Activated naive CD8-positive, alpha-beta T cell (primary cell): ENCODE measurements around the gene GPR37.

Source experiments
- H3K27ac Mint-ChIP-seq: one replicate; pipeline ENCODE4 v1.8.0; 2021; ENCODE audit warnings: mixed read lengths
- H3K27me3 Mint-ChIP-seq: one replicate; pipeline ENCODE4 v1.8.0; 2021; ENCODE audit warnings: mixed read lengths
- H3K36me3 Mint-ChIP-seq: one replicate; pipeline ENCODE4 v1.8.0; 2021; ENCODE audit warnings: mixed read lengths
- H3K4me1 Mint-ChIP-seq: one replicate; pipeline ENCODE4 v1.8.0; 2021; ENCODE audit warnings: low read depth, mixed read lengths
- H3K4me3 Mint-ChIP-seq: one replicate; pipeline ENCODE4 v1.8.0; 2021; ENCODE audit warnings: mild to moderate bottlenecking, mixed read lengths
- H3K9me3 Mint-ChIP-seq: one replicate; pipeline ENCODE4 v1.8.0; 2021; ENCODE audit warnings: low read depth, mixed read lengths

Gene GPR37

GRCh38 chr7:124723012-124723411 lies 42.6 kb downstream of the GPR37 start:
- no peaks in the 10 kb centered on the region for H3K9me3 Mint-ChIP-seq
- no peaks in the 10 kb centered on the region for H3K27me3 Mint-ChIP-seq
- H3K27ac Mint-ChIP-seq = no peak overlapping the region
- H3K4me1 Mint-ChIP-seq = no peaks in the 10 kb centered on the region
- no peaks in the 10 kb centered on the region for H3K36me3 Mint-ChIP-seq
- H3K4me3 Mint-ChIP-seq = no peak overlapping the region

- Mint-ChIP-seq H3K9me3 (no peaks in the 10 kb centered on the region), H3K36me3 (no peaks in the 10 kb centered on the region), H3K4me3 (no peak overlapping the region), H3K4me1 (no peaks in the 10 kb centered on the region), H3K27me3 (no peaks in the 10 kb centered on the region), H3K27ac (no peak overlapping the region)
These were observed 43.3 kb downstream of the GPR37 start for GRCh38 chr7:124722292-124722691.

- H3K4me1 Mint-ChIP-seq = no peaks in the 10 kb centered on the region
- H3K9me3 Mint-ChIP-seq = no peaks in the 10 kb centered on the region
- H3K27me3 Mint-ChIP-seq = peaks cover 1% of the 10 kb centered on the region
- H3K27ac Mint-ChIP-seq = no peak overlapping the region
- no peaks in the 10 kb centered on the region for H3K36me3 Mint-ChIP-seq
- no peak overlapping the region for H3K4me3 Mint-ChIP-seq
These were observed 45.4 kb downstream of the GPR37 start for GRCh38 chr7:124720195-124720594.

- no peak overlapping the region for H3K4me3 Mint-ChIP-seq
- no peaks in the 10 kb centered on the region for H3K4me1 Mint-ChIP-seq
- H3K27me3 Mint-ChIP-seq = peaks cover 1% of the 10 kb centered on the region
- H3K36me3 Mint-ChIP-seq = no peaks in the 10 kb centered on the region
- H3K27ac Mint-ChIP-seq = no peak overlapping the region
- H3K9me3 Mint-ChIP-seq = no peaks in the 10 kb centered on the region
These were observed 47.4 kb downstream of the GPR37 start for GRCh38 chr7:124718032-124718766.

GRCh38 chr7:124716894-124717293 lies 48.7 kb downstream of the GPR37 start:
- Mint-ChIP-seq H3K4me1 (no peaks in the 10 kb centered on the region), H3K9me3 (no peaks in the 10 kb centered on the region), H3K36me3 (no peaks in the 10 kb centered on the region), H3K4me3 (no peak overlapping the region), H3K27me3 (peaks cover 1% of the 10 kb centered on the region), H3K27ac (no peak overlapping the region)

- H3K27me3 Mint-ChIP-seq = peaks cover 1% of the 10 kb centered on the region
- peaks cover 7% of the 10 kb centered on the region for H3K9me3 Mint-ChIP-seq
- H3K27ac Mint-ChIP-seq = no peak overlapping the region
- peaks cover 3% of the 10 kb centered on the region for H3K36me3 Mint-ChIP-seq
- no peak overlapping the region for H3K4me3 Mint-ChIP-seq
- H3K4me1 Mint-ChIP-seq = no peaks in the 10 kb centered on the region
These were observed 52.5 kb downstream of the GPR37 start for GRCh38 chr7:124713086-124713485.

- peaks cover 3% of the 10 kb centered on the region for H3K36me3 Mint-ChIP-seq
- H3K4me1 Mint-ChIP-seq = no peaks in the 10 kb centered on the region
- H3K9me3 Mint-ChIP-seq = peaks cover 16% of the 10 kb centered on the region
- peaks cover 1% of the 10 kb centered on the region for H3K27me3 Mint-ChIP-seq
- H3K4me3 Mint-ChIP-seq = no peak overlapping the region
- no peak overlapping the region for H3K27ac Mint-ChIP-seq
These were observed 53.6 kb downstream of the GPR37 start for GRCh38 chr7:124712017-124712416.

GRCh38 chr7:124702385-124702784 lies 63.2 kb downstream of the GPR37 start:
- Mint-ChIP-seq H3K27ac (no peak overlapping the region), H3K27me3 (no peaks in the 10 kb centered on the region), H3K36me3 (no peaks in the 10 kb centered on the region), H3K4me3 (no peak overlapping the region), H3K9me3 (peaks cover 12% of the 10 kb centered on the region), H3K4me1 (no peaks in the 10 kb centered on the region)

GRCh38 chr7:124701955-124702354 lies 63.6 kb downstream of the GPR37 start:
- peaks cover 8% of the 10 kb centered on the region for H3K9me3 Mint-ChIP-seq
- H3K27ac Mint-ChIP-seq = no peak overlapping the region
- H3K36me3 Mint-ChIP-seq = no peaks in the 10 kb centered on the region
- no peak overlapping the region for H3K4me3 Mint-ChIP-seq
- H3K27me3 Mint-ChIP-seq = no peaks in the 10 kb centered on the region
- H3K4me1 Mint-ChIP-seq = no peaks in the 10 kb centered on the region

GRCh38 chr7:124700655-124701054 lies 64.9 kb downstream of the GPR37 start:
- no peaks in the 10 kb centered on the region for H3K4me1 Mint-ChIP-seq
- H3K4me3 Mint-ChIP-seq = no peak overlapping the region
- H3K27ac Mint-ChIP-seq = no peak overlapping the region
- no peaks in the 10 kb centered on the region for H3K36me3 Mint-ChIP-seq
- no peaks in the 10 kb centered on the region for H3K27me3 Mint-ChIP-seq
- H3K9me3 Mint-ChIP-seq = peaks cover 7% of the 10 kb centered on the region

- Mint-ChIP-seq H3K9me3 (peaks cover 6% of the 10 kb centered on the region), H3K4me3 (no peak overlapping the region), H3K4me1 (no peaks in the 10 kb centered on the region), H3K27ac (no peak overlapping the region), H3K27me3 (no peaks in the 10 kb centered on the region), H3K36me3 (no peaks in the 10 kb centered on the region)
These were observed 66.6 kb downstream of the GPR37 start for GRCh38 chr7:124698964-124699363.

GRCh38 chr7:124697746-124698145 lies 67.8 kb downstream of the GPR37 start:
- H3K27me3 Mint-ChIP-seq = no peaks in the 10 kb centered on the region
- H3K9me3 Mint-ChIP-seq = peaks cover 4% of the 10 kb centered on the region
- H3K27ac Mint-ChIP-seq = no peak overlapping the region

More at GRCh38 chr7:124697746-124698145, 67.8 kb downstream of the GPR37 start:
- Mint-ChIP-seq H3K36me3 (no peaks in the 10 kb centered on the region), H3K4me3 (no peak overlapping the region), H3K4me1 (no peaks in the 10 kb centered on the region)
